GM21717 (cell line): Measurements from ENCODE around the gene TCIRG1.

Experiments used
- ATAC-seq: cut with Tn5 transposase; IDR thresholded peaks from one replicate; pipeline ENCODE4 v1.9.1; 2021; ENCODE audit warnings: mild to moderate bottlenecking, moderate library complexity; ENCODE audit not compliant: unreplicated experiment

TCIRG1 gene

DNA sequence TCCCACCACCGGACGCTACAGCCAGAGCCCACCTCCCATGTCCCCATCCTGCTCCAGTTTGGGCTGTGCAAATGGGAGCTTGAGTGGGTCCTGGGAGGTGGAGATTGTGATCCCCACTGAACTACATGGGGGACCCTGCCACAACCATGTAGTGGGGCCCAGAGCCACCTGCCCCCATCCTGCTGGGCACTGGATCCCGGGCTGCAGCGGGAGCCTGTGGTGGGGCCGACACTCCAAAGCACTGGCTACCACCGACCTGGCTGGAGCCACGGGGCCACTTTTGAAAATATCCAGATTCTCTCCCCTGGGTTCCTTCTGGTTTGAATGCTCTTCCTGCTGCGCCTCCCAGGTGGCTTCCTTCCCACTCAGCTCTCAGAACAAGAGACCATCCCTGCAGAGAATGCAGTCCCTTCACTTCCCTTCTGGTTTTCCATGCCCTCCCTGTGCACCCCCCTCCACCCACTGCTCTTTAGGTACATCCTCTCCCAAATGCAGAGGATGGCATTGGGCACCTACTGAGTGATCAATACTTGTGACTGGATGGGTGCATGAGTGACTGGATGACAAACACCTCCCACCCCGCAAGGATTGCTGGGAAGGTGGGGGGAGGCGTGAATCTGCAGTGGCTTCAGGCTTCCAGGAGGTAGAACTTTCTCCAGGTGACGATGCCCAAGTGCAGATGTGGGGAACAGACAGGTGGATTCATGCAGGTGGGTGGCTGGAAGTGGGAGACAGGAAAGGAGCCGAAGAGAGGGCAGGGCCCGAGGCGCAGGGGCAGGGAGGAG is 34.1 kb upstream of the TCIRG1 start:
- no peak for ATAC-seq

DNA sequence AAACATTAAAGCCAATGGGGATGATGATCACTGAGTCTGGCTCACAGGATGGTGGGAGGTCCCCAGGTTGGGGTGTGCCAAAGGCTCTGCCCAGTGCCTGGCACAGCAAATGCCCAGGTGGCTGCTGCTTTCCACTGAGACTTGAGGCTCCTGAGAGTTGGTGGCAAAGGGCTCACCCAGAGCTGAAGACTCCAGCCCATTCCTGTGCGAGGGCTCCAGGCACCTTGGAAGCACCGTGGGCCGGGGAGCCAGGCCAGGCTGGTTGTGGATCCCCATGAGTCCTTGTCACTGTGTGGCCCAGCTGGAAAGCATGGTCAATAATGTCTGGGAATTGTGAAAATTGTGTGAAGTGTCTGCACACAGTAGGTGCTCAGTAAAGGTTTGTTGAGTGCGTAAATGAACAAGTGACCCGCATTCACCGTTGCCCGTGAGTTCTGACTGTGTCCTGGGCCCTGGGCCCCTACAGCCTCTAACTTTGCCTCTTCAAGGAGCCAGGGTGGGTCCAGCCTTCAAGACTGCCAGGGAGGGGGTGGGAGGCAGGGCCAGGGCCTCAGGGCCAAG is 32.1 kb upstream of the TCIRG1 start:
- no peak for ATAC-seq

GRCh38 chr11:68007498-68008380 is 31.1 kb upstream of the TCIRG1 start:
- ATAC-seq, result no peak

GRCh38 chr11:68008381-68009337 is 30.2 kb upstream of the TCIRG1 start:
- no peak for ATAC-seq

GRCh38 chr11:68009391-68010089 is 29.3 kb upstream of the TCIRG1 start:
- ATAC-seq, result no peak

GRCh38 chr11:68010090-68011041 is 28.5 kb upstream of the TCIRG1 start, which contains the start of gene ALDH3B1:
TSS of gene ALDH3B1 (plus strand) at chr11:68010327. CDS start at chr11:68015298, 4,971 bp downstream.
- ATAC-seq, result no peak

DNA sequence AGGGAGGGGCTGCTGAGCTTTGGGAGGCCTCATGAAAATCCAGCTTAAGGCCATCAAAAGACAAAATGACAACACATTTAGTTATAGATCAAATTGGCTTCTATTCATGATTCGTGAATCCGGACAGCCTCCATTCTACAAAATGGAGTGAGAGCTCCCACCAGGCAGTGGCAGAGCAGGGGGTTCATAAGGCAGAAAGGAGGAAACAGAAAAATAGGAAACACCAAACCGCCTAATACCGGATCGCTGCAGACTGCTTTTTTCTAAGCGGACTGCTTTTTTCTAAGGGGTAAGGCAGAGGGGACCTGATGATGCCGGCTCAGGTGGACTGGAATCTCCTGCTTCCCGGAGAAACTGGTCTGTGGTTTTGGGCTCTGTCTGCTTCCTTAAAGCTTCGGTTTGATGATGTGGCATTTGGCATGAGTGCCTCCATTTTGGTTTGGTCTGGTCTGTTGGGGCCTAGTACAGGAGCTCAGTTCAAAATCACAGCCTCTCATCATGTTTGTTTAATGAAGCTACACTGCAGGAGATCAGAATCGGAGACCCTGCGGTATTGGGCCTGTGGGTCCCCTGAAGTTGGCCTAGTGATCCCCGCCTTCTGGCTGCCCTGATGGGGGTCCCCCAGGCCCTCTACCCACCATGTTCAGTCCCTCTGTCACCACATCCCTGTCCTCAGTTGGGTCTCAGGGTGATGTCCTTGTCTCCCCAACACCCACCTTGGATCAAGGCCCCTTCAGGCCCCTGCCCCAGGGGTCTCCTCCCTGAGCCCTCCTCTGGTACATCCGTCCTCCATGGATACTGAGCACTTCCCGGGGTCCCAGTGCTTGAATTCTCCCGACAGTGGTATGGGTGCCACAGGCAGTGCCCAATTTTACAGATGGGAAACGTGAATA is 27.5 kb upstream of the TCIRG1 start:
- no peak for ATAC-seq

DNA sequence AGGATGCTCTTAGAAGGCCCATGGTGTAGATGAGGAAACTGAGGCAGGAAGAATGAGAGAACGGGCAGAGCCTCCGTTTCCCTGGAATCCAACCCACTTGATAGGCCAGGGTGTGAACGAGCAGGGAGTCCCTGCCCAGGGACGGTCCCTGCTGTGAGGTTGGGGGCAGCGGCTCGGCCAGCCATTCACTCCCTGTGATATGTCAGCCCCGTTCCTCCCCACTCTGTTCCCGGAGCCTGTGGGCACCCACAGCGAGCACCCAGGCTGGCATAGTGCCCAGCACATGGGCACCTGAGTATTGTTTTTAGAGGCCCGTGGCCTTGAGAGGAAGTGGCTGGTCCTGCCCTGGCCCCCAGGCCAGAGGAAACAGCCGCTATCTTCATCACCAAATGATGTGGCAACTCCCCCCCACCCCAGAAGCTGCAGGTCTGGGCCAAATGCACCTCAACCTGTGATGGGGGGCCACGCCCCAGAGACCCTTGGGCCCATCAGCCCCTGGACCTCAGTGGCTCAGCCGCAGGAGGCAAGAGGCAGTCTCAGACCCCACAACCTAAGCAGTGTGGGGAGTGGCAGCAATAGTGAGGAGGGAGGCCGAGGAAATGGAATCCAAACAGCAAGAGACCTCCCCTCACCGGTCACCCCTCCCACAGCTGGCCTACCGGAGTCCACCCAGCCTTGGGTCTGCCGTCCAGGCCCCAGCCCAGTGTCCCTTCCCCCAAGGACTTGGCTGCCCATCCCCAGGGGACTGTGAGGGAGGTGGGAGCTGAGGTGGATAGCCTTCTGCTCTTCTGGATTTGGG is 26.6 kb upstream of the TCIRG1 start:
- no peak for ATAC-seq

GRCh38 chr11:68012843-68013610 is 25.8 kb upstream of the TCIRG1 start:
- no peak for ATAC-seq

DNA sequence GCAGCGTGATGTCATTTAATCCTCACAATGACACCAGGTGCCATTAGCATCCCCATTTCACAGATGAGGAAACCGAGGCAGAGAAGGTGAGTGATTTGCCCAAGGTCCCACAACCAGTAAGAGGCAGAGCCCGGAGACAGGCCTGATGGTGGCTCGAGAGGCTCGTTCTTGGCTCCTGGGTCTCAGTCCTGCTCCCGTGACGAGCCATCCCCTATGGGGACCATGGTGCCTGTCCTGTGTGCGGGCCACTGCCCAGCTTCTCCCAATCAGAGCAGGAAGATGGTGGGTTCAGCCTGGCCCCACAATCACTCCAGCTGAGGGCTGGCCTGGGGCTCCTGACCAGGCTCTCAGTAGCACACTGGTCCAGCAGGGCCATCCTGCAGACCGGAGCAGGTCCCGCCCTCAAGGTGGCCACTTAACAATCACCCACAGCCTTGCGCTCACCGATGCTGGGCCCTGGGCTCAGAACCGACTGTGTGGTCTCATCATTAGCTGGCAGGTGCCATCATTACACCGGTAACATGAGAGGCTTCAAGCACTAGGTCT is 25.1 kb upstream of the TCIRG1 start:
- no peak for ATAC-seq

DNA sequence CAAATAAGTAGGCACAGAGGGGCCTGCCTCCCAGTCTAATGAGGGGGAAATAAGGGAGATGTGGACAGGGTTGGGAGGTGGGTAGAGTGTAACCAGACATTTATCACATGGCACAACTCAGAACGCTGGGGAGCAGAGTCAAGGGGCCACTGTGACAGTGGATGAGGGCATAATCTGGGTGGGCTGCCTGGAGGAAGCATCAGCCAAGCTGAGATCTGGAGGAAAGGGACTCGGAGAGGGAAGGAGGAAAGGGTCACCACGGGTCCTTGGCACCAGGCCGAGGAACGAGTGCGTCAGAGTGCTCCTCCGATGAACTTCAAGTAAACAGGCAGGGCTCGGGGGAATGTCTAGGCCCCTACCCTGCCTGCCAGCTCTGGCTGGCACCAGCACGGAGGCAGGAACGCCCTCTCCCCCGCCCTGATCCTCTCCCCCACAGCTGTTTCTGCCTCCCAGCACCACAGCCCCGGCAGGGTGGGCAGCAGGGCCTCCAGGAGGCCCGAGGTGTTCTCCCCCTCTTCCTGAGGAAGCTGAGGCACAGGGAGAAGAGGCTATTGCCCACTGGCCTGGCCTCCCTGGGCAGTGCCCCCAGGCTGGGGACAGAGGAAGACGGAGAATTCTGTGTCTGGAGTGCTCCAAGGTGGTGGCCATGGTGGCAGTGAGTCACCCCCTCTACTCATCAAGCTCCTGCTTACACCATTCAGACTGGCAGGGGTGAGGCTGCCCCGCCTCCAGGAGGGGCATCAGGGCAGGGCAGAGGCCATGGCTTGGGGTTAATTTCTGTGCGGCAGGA is 24.5 kb upstream of the TCIRG1 start:
- ATAC-seq, result no peak

- ATAC-seq, result no peak
Observed at GRCh38 chr11:68014947-68015447, 23.8 kb upstream of the TCIRG1 start.

DNA sequence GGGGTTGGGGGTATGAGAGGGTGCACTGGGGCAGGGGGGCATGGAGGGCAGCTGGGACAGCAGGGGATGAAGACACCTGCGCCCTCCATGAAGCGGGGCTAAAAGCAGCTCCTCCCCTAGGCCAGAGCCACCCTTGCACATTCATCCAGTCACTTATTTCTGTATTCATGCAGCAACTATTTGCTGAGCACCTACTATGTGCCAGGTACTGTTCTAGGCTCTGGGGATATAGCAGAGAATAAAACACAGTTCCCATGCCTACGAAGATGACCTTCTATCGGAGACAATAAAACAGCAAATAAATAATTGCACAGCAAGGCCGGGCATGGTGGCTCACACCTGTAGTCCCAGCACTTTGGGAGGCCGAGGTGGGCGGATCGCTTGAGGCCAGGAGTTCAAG is 23.4 kb upstream of the TCIRG1 start:
- ATAC-seq, result no peak

GRCh38 chr11:68016161-68016903 is 22.5 kb upstream of the TCIRG1 start:
- ATAC-seq, result no peak
